ENCODE data around the gene FRMD5.

FRMD5 gene

GRCh38 chr15:44193651-44194322 is 1.3 kb downstream of the FRMD5 start:
- no peak for TF ChIP-seq CTCF (IDR thresholded peaks at IDR 0.05; ENCODE audit: borderline replicate concordance, insufficient read depth, low read depth, low read length)
- H3K4me3 ChIP-seq (ENCODE audit: low read depth, low read length) = no peak overlapping the region

GRCh38 chr15:44188795-44189194 is 6.3 kb downstream of the FRMD5 start:
- H3K4me3 ChIP-seq (ENCODE audit: low read depth, low read length) = no peak overlapping the region
- TF ChIP-seq CTCF (IDR thresholded peaks at IDR 0.05; ENCODE audit: borderline replicate concordance, insufficient read depth, low read depth, low read length) = no peak

GRCh38 chr15:44186705-44187104 is 8.4 kb downstream of the FRMD5 start:
- H3K4me3 ChIP-seq (ENCODE audit: low read depth, low read length) = no peak overlapping the region
- TF ChIP-seq CTCF (IDR thresholded peaks at IDR 0.05; ENCODE audit: borderline replicate concordance, insufficient read depth, low read depth, low read length) = no peak

GRCh38 chr15:44183363-44183762 is 11.7 kb downstream of the FRMD5 start:
- no peak for TF ChIP-seq CTCF (IDR thresholded peaks at IDR 0.05; ENCODE audit: borderline replicate concordance, insufficient read depth, low read depth, low read length)
- H3K4me3 ChIP-seq (ENCODE audit: low read depth, low read length) = no peak overlapping the region

GRCh38 chr15:44181410-44181809 is 13.7 kb downstream of the FRMD5 start:
- H3K4me3 ChIP-seq (ENCODE audit: low read depth, low read length) = no peak overlapping the region
- TF ChIP-seq CTCF (IDR thresholded peaks at IDR 0.05; ENCODE audit: borderline replicate concordance, insufficient read depth, low read depth, low read length) = no peak

- no peak for TF ChIP-seq CTCF (IDR thresholded peaks at IDR 0.05; ENCODE audit: borderline replicate concordance, insufficient read depth, low read depth, low read length)
- no peak overlapping the region for H3K4me3 ChIP-seq (ENCODE audit: low read depth, low read length)
Measured at GRCh38 chr15:44177139-44177538, 17.9 kb downstream of the FRMD5 start.

- no peak overlapping the region for H3K4me3 ChIP-seq (ENCODE audit: low read depth, low read length)
- no peak for TF ChIP-seq CTCF (IDR thresholded peaks at IDR 0.05; ENCODE audit: borderline replicate concordance, insufficient read depth, low read depth, low read length)
Measured at GRCh38 chr15:44173813-44174212, 21.3 kb downstream of the FRMD5 start.
